ENCODE data around the gene TAP1.

TAP1 gene

GRCh38 chr6:32860674-32861073 is 7.2 kb upstream of the TAP1 start:
- no peak for DNase-seq (ENCODE audit: low read depth in 2 of 2)

DNA sequence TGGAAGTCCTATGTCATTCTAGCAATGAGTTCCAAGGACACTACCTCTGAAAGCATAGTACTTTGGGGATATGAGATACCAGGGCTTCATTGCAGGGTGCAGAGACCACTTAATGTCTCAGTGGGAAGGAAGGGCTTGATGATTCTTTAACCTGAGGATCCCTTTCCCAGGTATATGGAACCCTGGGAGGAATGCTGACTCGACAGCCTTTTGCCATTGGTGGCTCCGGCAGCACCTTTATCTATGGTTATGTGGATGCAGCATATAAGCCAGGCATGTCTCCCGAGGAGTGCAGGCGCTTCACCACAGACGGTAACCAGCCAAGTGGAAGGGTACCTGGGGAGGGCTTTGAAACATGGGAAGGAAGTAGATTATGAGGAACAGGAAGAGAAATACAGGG is 4.7 kb upstream of the TAP1 start:
- DNase-seq (ENCODE audit: low read depth in 2 of 2): no peak

GRCh38 chr6:32857156-32857891 is 3.8 kb upstream of the TAP1 start:
- no peak for DNase-seq (ENCODE audit: low read depth in 2 of 2)

GRCh38 chr6:32855467-32856174 is 2.1 kb upstream of the TAP1 start:
- DNase-seq (ENCODE audit: low read depth in 2 of 2): no peak

- peak in 1 of 2 donors; percentile 42 for DNase-seq (ENCODE audit: low read depth in 2 of 2)
These were observed 1.1 kb upstream of the TAP1 start for GRCh38 chr6:32854376-32855178.

GRCh38 chr6:32852844-32853540 is 512 bp downstream of the TAP1 start:
- DNase-seq (ENCODE audit: low read depth in 2 of 2): peak in 1 of 2 donors; percentile 35

- DNase-seq (ENCODE audit: low read depth in 2 of 2): no peak
These were observed 1.3 kb downstream of the TAP1 start for GRCh38 chr6:32852018-32852843.

- DNase-seq (ENCODE audit: low read depth in 2 of 2): no peak
These were observed 2.5 kb downstream of the TAP1 start for GRCh38 chr6:32851025-32851424.

GRCh38 chr6:32849126-32849525 is 4.4 kb downstream of the TAP1 start:
- DNase-seq (ENCODE audit: low read depth in 2 of 2): no peak

DNA sequence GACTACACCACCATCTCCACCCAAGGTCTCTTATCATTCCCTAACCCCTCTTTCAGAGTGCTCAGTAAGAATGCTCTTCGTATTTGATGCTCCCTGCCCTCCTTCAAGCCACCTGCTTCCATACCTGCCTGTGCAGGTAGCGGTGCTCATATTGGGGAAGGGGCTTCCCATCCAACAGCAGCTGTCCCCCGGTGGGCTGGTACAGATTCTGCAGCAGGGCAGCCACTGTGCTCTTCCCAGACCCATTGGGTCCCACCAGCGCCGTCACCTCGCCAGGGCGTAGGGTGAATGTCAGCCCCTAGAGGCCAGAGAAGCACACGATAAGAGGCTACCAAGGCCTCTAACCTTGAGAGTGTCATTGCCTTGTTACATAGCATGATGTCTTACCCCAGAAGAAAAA is 5.7 kb downstream of the TAP1 start:
- no peak for DNase-seq (ENCODE audit: low read depth in 2 of 2)

GRCh38 chr6:32847004-32847403 is 6.5 kb downstream of the TAP1 start:
- DNase-seq (ENCODE audit: low read depth in 2 of 2): no peak

DNA sequence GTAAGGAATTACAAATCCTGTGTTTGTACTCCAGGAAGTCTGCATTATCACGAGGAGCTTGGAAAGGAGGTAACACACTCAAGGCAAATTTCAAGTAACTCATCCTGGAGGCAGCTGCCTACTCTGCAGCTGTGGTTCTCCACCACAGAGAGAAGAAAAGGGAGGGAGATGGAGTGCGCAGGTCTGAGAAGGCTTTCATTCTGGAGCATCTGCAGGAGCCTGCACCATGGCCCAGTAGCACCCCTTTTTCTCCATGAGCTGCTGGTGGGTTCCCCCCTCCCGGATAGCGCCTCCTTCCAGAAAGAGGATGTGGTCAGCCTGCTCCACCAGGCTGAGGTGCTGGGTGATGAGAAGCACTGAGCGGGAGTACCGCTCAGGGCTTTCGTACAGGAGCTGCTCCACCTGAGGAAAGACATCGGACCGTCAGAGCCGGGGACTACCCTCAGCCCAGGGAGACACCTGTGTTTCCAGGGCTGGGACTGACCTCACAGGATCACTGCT is 8.1 kb downstream of the TAP1 start:
- no peak for DNase-seq (ENCODE audit: low read depth in 2 of 2)

DNA sequence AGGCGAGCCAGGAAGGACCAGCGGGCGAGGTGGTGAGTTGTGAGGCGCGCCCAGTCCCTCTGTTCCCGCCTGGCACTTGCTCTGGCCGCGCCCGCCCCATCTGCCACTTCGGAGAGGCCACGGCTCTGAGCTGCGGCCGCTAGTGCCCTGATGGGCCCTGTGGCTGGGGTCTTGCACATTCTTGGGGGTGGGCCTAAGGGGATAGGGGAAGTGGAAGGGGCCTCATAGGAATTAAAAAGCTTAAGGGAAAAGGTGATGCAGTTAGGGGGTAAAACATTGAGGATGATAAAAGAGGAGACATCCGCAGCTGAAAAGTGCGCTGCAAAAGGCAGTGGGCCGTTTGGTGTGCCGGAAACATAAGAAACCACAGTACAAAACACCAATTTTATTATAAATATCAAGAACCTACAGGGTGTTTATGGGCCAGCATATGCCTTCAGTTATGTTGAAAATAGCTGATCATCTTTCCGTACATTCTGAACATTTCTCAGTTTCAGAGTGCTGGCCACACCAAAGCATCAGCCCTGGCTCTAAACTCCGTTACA is 8.6 kb downstream of the TAP1 start:
- DNase-seq (ENCODE audit: low read depth in 2 of 2): no peak

- peak; percentile 97 to 99 for DNase-seq (ENCODE audit: low read depth in 2 of 2)
These were observed 9.3 kb downstream of the TAP1 start, which contains the start of gene PSMB8 for GRCh38 chr6:32843979-32844838. Gene PSMB8, minus strand, starts transcription at chr6:32844047. Its CDS starts 51 bp downstream, at chr6:32843996.

DNA sequence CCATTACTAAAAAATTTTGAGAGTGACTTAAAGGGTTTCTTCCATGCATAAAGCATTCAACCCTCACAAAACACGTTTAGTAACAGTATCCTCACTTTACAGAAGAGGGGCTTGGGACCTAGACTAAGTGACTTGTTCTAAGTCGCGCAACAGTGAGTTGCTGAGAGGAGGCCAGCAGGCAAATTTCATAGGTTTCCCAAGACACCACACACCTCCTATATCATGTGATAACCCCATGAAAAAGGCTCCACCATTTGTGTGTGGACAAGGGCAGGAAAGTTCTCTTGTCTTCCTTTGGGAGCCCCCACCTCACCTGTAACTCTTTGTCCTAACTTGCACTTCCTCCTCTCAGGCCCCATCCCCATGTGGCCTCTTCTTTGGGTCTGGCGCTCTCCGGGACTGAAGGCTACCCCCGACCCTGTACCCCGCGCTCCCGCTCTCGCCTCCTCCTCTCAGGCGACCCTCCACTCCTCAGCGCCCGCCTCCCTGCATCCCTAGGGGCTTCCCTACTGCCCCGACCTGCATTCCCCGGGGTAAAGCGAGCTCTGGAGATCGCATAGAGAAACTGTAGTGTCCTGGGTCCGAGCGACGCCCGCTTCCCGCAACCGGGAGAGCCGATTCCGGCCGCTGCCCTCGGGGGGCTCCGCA is 10.0 kb downstream of the TAP1 start:
- no peak for DNase-seq (ENCODE audit: low read depth in 2 of 2)

DNA sequence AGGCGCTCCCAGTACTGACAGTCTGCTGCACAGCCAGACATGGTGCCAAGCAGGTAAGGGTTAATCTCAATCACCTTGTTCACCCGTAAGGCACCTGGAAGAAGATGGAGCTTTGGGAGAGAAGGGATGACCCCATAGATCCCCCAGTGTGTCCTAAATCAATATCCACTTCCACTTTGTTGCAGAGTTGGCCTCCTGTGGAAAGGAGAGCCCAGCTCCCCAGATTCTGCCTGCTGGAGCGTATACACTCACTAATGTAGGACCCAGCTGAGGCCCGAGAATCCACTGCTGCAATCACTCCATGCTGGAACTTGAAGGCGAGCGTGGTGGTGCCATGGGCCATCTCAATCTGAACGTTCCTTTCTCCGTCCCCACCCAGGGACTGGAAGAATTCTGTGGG is 10.8 kb downstream of the TAP1 start:
- no peak for DNase-seq (ENCODE audit: low read depth in 2 of 2)

DNA sequence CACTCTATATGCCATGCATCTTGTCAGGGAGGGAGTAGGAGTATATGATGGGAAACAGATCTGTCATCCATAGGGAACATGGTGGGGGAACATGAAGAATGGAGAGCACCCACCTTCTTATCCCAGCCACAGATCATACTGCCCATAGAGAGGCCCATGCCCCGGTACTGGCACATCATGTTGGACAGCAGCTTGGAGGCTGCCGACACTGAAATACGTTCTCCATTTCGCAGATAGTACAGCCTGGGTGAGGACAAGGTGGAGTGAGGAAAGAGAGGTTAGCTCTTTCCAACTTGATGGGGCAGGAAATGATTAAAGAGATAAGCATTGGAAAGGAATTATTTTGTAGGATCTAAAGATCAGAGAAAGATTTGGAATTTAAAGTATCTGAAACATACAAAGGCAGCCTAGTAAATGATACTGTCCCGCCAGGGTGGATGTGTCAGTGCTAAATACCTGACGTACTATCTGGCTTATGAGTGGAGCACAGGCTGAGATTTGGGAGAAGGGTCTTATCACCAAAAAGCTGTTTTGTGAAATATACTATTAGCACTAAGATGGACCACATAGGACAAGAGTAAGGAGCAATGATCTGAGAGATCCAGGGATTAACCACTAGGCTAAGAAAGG is 11.4 kb downstream of the TAP1 start:
- no peak for DNase-seq (ENCODE audit: low read depth in 2 of 2)

DNA sequence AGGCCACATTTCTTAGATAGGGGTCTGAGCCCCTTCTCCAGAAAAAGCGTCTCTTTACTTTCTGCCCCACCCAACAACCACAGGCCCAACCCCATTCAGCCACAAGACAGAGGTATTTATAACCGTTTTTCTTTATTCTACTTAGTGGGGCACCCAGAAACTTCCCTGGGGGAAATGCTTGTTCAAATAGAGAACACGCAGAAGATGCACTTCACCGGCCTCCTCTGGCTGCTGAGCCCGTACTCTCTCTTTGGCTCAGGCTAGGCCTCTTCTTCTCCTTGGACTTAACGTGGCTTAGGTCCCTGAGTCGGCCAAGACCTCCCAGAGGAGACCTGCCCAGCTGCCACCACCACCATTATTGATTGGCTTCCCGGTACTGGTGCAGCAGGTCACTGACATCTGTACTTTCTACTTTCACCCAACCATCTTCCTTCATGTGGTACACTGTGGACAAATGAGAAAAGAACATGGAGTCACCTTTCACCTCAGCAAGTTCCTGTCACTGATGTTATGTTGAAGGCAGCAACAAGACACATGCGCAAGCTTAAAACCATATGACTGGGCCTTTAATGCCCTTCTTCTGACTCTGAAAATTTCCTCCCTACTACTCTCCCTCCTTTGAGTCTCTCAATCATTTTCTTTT is 12.8 kb downstream of the TAP1 start:
- DNase-seq (ENCODE audit: low read depth in 2 of 2): no peak

Data from stimulated activated CD4-positive, alpha-beta T cell treated with anti-CD3 and anti-CD28 coated beads, Interleukin-15, amount 100 ng/mL, for 48 hours (primary cell).